ELF-1 (cell line): ENCODE measurements around the gene KCNMB4.
A peak's percentile ranks its signal among the peaks of the same experiment; 100 is the strongest.

Source experiments
- DNase-seq: peaks from one replicate; pipeline ENCODE4 v3.0.0-alpha.2; 2016; ENCODE audit warnings: low read depth, low spot score

Gene KCNMB4

DNA sequence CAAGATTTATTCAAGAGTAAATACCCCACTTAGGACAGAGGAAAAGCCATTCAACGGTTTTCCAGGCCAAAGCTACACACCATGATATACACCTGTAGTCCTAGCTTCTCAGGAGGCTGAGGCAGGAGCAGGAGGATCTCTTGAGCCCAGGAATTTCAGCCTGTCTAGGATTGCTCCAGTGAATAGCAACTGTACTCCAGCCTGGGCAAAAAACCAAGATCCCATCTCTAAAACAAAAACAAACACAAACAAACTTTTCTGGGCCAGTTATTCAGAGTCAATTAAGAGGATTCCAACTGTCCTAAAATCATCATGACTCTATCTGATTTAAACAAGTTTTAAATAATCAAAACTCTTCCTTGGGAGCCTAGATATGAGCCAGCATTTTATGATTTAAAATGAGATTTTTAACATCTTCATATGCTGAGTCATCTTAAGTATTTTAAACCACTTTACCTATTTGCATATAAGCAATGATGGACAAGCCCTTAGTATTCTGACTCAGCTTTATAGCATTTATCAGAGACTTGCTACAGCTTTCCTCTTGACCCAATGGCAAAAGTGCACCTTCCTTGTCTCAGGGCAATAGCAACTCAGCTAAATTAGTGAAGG is 77.1 kb downstream of the KCNMB4 start:
- DNase-seq: no peak

- no peak for DNase-seq
These were observed 78.8 kb downstream of the KCNMB4 start for GRCh38 chr12:70444903-70445302.

DNA sequence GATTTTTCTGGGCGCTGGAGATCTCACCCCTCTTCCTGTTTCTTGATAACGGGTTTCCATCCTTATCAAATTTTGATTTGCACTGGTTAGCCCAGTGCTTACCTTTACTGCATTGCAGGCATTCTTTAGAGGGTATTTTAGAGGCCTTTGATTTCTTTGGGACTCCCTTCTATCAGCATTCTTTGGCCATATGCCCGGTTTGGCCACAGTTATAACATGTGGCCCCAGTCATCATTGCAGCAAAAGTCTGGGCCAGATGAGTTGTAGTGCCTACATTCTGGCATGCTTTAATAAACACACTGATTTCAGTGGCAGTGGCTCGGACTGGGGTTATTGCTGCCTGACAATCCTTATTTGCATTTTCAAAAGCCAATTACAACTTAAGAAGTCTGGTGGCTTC is 82.3 kb downstream of the KCNMB4 start:
- no peak for DNase-seq

GRCh38 chr12:70449074-70449752 is 83.1 kb downstream of the KCNMB4 start:
- no peak for DNase-seq

DNA sequence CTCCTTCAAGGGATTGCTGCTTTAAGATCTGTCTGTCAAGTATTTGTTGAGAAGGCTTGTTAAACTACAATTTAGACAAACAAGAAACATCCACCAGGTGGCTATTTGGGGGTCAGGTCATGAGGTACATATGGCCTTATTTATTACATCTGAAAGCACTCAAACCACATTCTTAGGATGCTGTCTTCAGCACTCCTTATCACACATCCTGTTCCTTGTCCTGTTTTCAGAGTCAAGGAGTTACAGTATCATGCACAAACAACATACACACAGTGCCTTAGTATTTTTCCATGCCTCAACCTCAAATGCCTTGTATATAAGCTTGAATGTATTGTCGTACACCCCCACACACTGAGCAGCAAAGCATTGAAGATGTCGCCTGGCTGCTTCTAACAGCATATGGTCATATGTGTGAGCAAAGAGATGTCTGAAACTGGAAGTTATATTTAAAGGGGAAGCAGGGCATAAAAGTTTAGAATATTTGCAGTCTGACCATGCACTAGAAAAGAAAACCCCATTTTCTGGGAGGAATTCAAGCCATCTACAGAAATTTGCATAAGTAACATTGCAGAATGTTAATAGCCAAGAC is 83.8 kb downstream of the KCNMB4 start:
- DNase-seq: no peak

- no peak for DNase-seq
These were observed 85.4 kb downstream of the KCNMB4 start for GRCh38 chr12:70451528-70451927.

- no peak for DNase-seq
These were observed 90.9 kb downstream of the KCNMB4 start for GRCh38 chr12:70456953-70457352.

DNA sequence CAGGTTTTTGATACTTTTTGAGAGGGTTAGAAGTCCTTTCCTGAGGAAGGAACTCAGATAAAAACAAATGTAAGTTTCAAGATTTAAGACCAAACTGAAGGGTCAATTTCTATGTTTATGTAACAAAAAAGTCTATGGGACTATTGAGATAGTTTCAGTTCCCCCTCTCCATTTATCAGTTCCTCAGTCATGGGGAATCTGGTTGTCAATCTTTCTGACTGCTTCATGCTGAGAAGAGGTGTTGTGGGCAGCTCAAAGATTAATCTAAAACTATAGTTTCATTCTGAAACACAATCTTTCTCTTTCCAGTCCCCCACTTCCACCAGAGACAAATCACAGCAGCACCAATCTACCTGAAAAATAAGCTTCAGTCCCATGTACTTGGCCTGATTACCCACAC is 93.7 kb downstream of the KCNMB4 start:
- DNase-seq: no peak

- no peak for DNase-seq
These were observed 97.9 kb downstream of the KCNMB4 start for GRCh38 chr12:70463997-70464396.

DNA sequence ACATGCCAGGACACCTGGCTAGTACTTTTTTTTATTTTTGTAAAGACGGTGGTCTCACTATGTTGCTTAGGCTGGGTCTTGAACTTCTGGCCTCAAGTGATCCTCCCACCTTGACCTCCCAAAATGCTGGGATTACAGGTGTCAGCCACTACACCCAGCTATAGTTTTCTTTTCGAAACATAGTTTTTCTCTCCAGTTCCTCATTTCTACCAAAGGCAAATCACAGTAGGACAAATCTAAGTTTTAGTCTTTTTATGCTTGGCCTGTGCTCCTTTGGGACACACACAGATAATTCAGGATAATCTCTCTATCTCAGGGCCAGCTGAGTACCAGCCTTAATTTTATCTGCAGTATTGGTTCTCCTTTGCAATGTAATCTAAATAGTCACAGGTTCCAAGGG is 100.7 kb downstream of the KCNMB4 start:
- no peak for DNase-seq

DNA sequence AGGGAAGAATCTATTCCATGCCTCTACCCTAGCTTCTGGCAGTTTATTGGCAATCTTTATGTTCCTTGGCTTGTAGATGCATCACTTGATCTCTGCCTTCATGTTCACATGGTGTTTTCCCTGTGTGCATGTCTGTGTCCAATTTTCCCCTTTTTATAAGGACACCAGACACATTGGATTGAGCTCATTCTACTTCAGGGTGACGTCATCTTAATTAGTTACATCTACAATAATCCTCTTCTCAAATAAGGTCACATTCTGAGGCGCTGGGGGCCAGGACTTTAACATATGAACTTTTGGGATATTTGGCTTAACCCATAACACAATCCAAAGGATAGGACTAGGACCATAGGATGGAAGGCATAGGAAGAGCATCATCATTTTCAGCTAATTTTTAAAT is 101.4 kb downstream of the KCNMB4 start:
- no peak for DNase-seq

DNA sequence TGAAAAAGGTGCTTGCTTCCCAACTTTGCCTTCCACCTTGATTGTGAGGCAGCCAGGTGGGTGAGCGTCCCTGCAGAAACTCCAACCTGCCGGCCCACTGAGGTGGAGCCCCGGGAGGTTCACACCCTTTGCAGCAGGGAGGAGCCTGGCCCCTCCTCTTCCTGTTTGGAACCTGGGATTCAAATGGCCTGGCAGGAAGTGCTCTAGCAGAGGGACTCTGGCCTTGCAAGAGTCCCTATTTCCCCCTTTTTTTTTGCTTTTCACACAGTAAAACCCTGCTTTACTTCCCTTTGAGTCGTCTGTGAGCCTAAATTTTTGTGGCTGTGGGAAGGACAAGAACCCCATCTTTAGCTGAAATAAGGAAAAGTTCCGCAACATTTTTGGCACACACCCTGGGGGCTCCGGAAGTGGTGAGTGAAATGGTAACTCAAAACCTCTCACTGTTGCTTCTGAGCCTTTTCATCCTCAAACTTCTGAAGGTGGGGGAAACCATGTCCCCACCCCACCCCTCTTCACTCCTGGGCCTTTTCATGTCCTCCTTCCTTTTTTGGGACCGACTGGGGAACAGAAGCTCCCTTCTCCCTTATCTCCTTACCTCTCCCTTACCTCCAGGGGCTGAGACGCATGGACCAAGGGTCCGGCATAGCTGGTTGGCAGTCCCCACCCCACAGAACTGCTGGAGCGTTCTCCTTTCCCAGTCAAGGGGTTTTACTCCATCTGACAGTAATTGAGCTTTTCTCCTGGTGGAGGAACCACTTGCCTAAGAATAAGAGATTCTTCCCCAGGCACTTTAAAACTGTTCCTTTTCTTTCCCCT is 102.0 kb downstream of the KCNMB4 start:
- peak; percentile 49 for DNase-seq

- DNase-seq: peak; percentile 86
These were observed 102.7 kb downstream of the KCNMB4 start for GRCh38 chr12:70468741-70469140.

DNA sequence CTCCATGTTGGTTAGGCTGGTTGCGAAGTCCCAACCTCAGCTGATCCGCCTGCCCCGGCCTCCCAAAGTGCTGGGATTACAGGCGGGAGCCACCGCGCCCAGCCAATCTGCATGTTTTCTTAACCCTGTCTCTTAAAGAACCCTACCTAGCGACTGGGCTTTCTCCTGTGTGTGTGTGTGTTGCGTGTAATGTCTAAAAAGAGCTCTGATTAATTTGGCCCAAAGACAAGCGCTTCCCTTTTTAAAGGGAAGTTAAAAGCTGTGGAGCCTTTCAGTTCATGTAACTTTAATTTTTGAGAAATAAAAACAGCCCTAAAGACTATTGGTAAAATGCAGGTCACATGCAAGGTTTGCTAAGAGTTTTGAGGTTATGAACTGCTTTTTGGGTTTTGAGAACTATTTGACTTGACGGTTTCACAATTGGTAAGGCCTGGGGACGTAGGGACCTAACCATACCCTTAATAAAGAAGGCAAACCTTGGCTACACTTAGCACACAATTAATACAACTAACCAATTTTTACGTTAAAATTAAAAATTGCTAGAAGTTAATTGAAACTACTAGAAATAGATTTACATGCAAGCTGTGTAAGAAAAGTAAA is 103.2 kb downstream of the KCNMB4 start:
- peak; percentile 53 for DNase-seq

DNA sequence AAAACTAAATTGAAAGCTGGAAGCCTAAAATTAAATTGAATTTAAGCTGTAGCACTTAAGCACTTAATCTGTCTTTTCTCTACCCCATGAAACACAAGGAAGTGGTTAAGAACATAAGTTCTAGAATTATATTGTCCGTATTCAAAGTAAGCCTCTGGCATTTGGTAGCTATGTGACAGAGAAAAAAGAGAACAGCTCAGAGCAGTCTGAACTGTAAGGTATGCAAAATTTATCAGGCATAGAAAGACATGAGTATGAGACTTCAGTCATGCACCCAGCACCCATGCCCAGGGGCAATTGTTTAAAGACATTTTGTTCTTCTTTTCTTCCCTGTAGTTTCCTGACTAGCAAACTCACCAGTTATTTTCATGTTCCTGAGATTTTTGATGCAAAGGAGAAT is 116.7 kb downstream of the KCNMB4 start:
- DNase-seq: no peak
